GM12891 (cell line): ENCODE measurements around the gene SLCO2B1.

Experiments used
- POLR2A ChIP-seq: IDR thresholded peaks from 2 replicates; pipeline ENCODE4 v1.6.1; 2011; ENCODE audit warnings: low read depth, low read length, control low read depth
- POLR2AphosphoS5 ChIP-seq: IDR thresholded peaks from 2 replicates; pipeline ENCODE4 v1.6.1; 2011; ENCODE audit warnings: low read depth, low read length, control low read depth
- SPI1 ChIP-seq: IDR thresholded peaks from 2 replicates; pipeline ENCODE4 v1.6.1; 2011; ENCODE audit warnings: low read depth, low read length, control low read depth
- TAF1 ChIP-seq: IDR thresholded peaks from 2 replicates; pipeline ENCODE4 v1.6.1; 2011; ENCODE audit warnings: low read depth, low read length, control low read depth

- TF ChIP-seq POLR2A (no peak), SPI1 (no peak), TAF1 (no peak), POLR2AphosphoS5 (no peak)
Observed at GRCh38 chr11:75193711-75194110, 42.8 kb downstream of the SLCO2B1 start.
